GM10266 (cell line): ENCODE measurements around the gene FLT3LG.

Source experiments
- DNase-seq: peaks from one replicate; pipeline ENCODE4 v3.0.0; 2012; ENCODE audit errors: extremely low spot score
- CTCF ChIP-seq: IDR thresholded peaks from 2 replicates; pipeline ENCODE4 v1.5.1; 2012; ENCODE audit warnings: mild to moderate bottlenecking, low read depth; ENCODE audit not compliant: control insufficient read depth, insufficient read depth; ENCODE audit errors: missing control alignments

FLT3LG gene

GRCh38 chr19:49474542-49474924, 518 bp downstream of the FLT3LG start:
- DNase-seq, result no peak
- TF ChIP-seq CTCF, result no peak

GRCh38 chr19:49475191-49475917, 1.3 kb downstream of the FLT3LG start:
- no peak for TF ChIP-seq CTCF
- DNase-seq, result no peak

- no peak for DNase-seq
- no peak for TF ChIP-seq CTCF
Observed at GRCh38 chr19:49475995-49476880, 2.2 kb downstream of the FLT3LG start.

GRCh38 chr19:49479975-49480628, 6.1 kb downstream of the FLT3LG start:
- DNase-seq, result no peak
- no peak for TF ChIP-seq CTCF

- no peak for TF ChIP-seq CTCF
- no peak for DNase-seq
Observed at GRCh38 chr19:49481020-49481683, 7.1 kb downstream of the FLT3LG start.

GRCh38 chr19:49486232-49486631, 12.2 kb downstream of the FLT3LG start:
- no peak for DNase-seq
- TF ChIP-seq CTCF, result no peak
